NT2/D1 (cell line): ENCODE measurements around the gene MTO1.
"Not testable (repeated sequence)": the region's sequence is repeated elsewhere in the genome, so short reads cannot be mapped to it uniquely, and the experiment has no call there.

ENCODE experiments used
- DNase-seq: peaks from one replicate; pipeline ENCODE4 v3.0.0-alpha.2; 2011; ENCODE audit warnings: low read depth, low spot score
- H3K27me3 ChIP-seq: 2 replicates; pipeline ENCODE4 v1.6.0; 2011; ENCODE audit warnings: mild to moderate bottlenecking; ENCODE audit not compliant: insufficient read length, insufficient read depth
- H3K36me3 ChIP-seq: 2 replicates; pipeline ENCODE4 v1.6.1; 2011; ENCODE audit warnings: mild to moderate bottlenecking, low read length, mixed read lengths; ENCODE audit not compliant: insufficient read depth, insufficient read length
- H3K4me1 ChIP-seq: 2 replicates; pipeline ENCODE4 v1.5.1; 2011; ENCODE audit not compliant: insufficient read depth, insufficient read length
- H3K4me3 ChIP-seq: 2 replicates; pipeline ENCODE4 v1.5.1; 2011; ENCODE audit warnings: low read depth; ENCODE audit not compliant: insufficient read length
- H3K9ac ChIP-seq: 2 replicates; pipeline ENCODE4 v1.6.0; 2011; ENCODE audit warnings: low read depth; ENCODE audit not compliant: insufficient read length
- H3K9me3 ChIP-seq: 2 replicates; pipeline ENCODE4 v1.5.1; 2011; ENCODE audit warnings: mild to moderate bottlenecking, low read length; ENCODE audit not compliant: insufficient read depth
- SUZ12 ChIP-seq: IDR thresholded peaks from 2 replicates; pipeline ENCODE4 v1.6.1; 2011; ENCODE audit not compliant: insufficient read length, insufficient read depth; ENCODE audit errors: extremely low read depth
- YY1 ChIP-seq: IDR thresholded peaks from 2 replicates; pipeline ENCODE4 v1.6.1; 2011; ENCODE audit not compliant: insufficient read length, insufficient read depth
- ZNF274 ChIP-seq: IDR thresholded peaks from 2 replicates; pipeline ENCODE4 v1.6.1; 2011; ENCODE audit warnings: mild to moderate bottlenecking, low read depth, low read length

MTO1 gene

DNA sequence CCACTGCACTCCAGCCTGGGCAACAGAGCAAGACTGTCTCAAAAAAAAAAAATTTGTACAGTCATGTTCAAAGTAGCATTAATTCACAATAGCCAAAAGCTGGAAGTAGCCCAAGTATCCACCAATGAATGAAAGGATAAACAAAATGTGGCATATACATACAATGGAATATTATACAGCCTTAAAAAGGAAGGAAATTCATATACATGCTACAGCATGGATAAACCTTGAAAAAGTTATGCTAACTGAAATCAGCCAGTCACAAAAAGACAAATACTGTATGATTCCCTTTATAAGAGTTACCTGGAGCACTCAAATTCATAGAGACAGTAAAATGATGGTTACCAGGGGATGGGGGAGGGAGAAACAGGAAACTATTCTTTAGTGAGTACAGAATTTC lies 43.6 kb downstream of the MTO1 start:
- no peaks in the 10 kb centered on the region for H3K4me1 ChIP-seq
- TF ChIP-seq SUZ12 (no peak), ZNF274 (no peak), YY1 (no peak)
- peaks cover 14% of the 10 kb centered on the region for H3K36me3 ChIP-seq
- no peaks in the 10 kb centered on the region for H3K27me3 ChIP-seq
- no peak for DNase-seq
- H3K4me3 ChIP-seq, result no peak overlapping the region
- H3K9ac ChIP-seq, result no peak overlapping the region
- H3K9me3 ChIP-seq, result no peaks in the 10 kb centered on the region

- not testable (repeated sequence) for H3K4me3 ChIP-seq, H3K9me3 ChIP-seq, H3K27me3 ChIP-seq, H3K4me1 ChIP-seq, DNase-seq, H3K36me3 ChIP-seq, H3K9ac ChIP-seq
These were observed 44.2 kb downstream of the MTO1 start for GRCh38 chr6:73505705-73506104.

- Histone ChIP-seq H3K9ac (no peak overlapping the region), H3K4me1 (no peaks in the 10 kb centered on the region), H3K36me3 (peaks cover 4% of the 10 kb centered on the region), H3K4me3 (no peak overlapping the region), H3K27me3 (no peaks in the 10 kb centered on the region), H3K9me3 (no peaks in the 10 kb centered on the region)
- no peak for DNase-seq
- TF ChIP-seq SUZ12 (no peak), ZNF274 (no peak), YY1 (no peak)
These were observed 44.7 kb downstream of the MTO1 start for GRCh38 chr6:73506246-73506645.

- Histone ChIP-seq H3K4me1 (no peaks in the 10 kb centered on the region), H3K4me3 (no peak overlapping the region), H3K9me3 (no peaks in the 10 kb centered on the region), H3K27me3 (no peaks in the 10 kb centered on the region), H3K9ac (no peak overlapping the region), H3K36me3 (no peaks in the 10 kb centered on the region)
- DNase-seq, result no peak
- TF ChIP-seq YY1 (no peak), SUZ12 (no peak), ZNF274 (no peak)
These were observed 47.2 kb downstream of the MTO1 start for GRCh38 chr6:73508776-73509175.

GRCh38 chr6:73509851-73510250 lies 48.3 kb downstream of the MTO1 start:
- H3K36me3 ChIP-seq, result no peaks in the 10 kb centered on the region

DNA sequence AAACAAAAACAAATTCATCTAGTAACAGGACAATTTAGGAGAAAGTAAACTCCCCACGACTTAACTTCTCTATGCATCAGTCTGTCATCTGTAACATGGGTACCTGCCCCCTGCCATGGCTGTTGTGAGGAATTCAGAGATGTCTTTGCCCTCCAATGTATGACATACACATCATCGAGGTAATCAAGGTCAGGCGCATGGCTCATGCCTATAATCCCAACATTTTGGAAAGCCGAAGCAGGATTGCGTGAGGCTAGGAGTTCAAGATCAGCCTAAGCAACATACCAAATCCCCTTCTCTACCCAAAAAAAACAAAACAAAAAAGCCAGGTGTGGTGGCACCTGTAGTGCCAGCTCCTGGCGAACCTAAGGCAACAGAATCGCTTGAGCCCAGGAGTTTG lies 50.3 kb downstream of the MTO1 start:
- TF ChIP-seq YY1 (no peak), ZNF274 (no peak), SUZ12 (no peak)
- no peaks in the 10 kb centered on the region for H3K4me1 ChIP-seq
- H3K9ac ChIP-seq, result no peak overlapping the region
- H3K36me3 ChIP-seq, result peaks cover 9% of the 10 kb centered on the region
- no peak overlapping the region for H3K4me3 ChIP-seq
- no peaks in the 10 kb centered on the region for H3K9me3 ChIP-seq
- DNase-seq, result no peak
- H3K27me3 ChIP-seq, result no peaks in the 10 kb centered on the region

More at GRCh38 chr6:73509851-73510250, 48.3 kb downstream of the MTO1 start:
- DNase-seq, result no peak
- Histone ChIP-seq H3K4me1 (no peaks in the 10 kb centered on the region), H3K27me3 (no peaks in the 10 kb centered on the region), H3K4me3 (no peak overlapping the region), H3K9me3 (no peaks in the 10 kb centered on the region), H3K9ac (no peak overlapping the region)
- TF ChIP-seq SUZ12, result no peak
- TF ChIP-seq ZNF274, result no peak
- TF ChIP-seq YY1, result no peak

GRCh38 chr6:73513496-73513854 lies 51.9 kb downstream of the MTO1 start:
- Histone ChIP-seq H3K4me1 (no peaks in the 10 kb centered on the region), H3K36me3 (peaks cover 21% of the 10 kb centered on the region), H3K27me3 (no peaks in the 10 kb centered on the region), H3K9ac (no peak overlapping the region), H3K4me3 (no peak overlapping the region), H3K9me3 (no peaks in the 10 kb centered on the region)
- TF ChIP-seq SUZ12 (no peak), YY1 (no peak), ZNF274 (no peak)
- no peak for DNase-seq

DNA sequence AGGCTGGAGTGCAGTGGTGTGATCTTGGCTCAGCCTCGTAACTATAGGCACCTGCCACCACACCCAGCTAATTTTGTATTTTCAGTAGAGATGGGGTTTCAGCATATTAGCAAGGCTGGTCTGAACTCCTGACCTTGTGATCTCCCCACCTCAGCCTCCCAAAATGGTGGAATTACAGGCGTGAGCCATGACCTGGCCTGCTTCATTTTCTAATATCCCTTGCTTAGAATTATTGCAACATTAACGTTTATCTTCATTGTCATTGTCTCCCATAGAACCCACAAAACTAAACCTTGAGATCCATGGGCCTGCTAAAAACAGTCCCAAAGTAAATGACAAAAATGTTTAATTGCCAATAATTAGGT lies 53.2 kb downstream of the MTO1 start:
- no peak for DNase-seq
- no peaks in the 10 kb centered on the region for H3K4me1 ChIP-seq
- H3K4me3 ChIP-seq, result no peak overlapping the region
- TF ChIP-seq YY1 (no peak), ZNF274 (no peak), SUZ12 (no peak)
- no peaks in the 10 kb centered on the region for H3K9me3 ChIP-seq
- no peak overlapping the region for H3K9ac ChIP-seq
- H3K27me3 ChIP-seq, result no peaks in the 10 kb centered on the region
- peaks cover 33% of the 10 kb centered on the region for H3K36me3 ChIP-seq
